Measurements from ENCODE around the gene DOCK4.

DOCK4 gene

DNA sequence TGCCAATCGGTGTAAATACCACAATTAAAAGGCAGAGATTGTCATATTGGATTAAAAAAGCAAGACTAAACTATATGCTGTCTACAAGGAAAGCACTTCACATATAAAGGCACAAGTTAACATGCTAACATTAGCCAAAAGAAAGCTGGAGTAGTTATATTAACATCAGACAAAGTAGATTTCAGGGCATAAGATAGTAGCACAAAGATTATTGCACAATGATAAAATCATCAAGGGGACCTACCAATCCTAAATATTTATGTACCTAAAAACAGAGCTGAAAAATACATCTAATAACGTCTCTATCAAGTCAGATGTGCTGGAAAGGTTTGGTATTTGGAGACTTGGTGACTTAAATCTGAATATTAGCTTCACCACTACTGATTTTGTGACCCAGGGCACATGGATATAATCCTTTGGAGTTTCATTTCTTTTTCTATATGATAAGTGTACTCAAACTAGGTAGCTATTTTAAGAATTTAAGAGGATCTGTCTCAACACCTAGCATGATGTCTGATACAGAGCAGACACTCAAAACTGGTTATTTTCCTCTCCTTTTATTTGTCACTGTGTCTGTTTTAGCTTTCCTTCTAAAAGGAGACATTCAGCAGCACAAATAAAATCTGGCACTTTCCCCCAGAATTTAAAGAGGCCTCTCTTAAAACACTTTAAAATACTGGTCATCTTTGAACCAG, 156.5 kb downstream of the DOCK4 start:
- no peaks in the 10 kb centered on the region for H3K36me3 ChIP-seq (ENCODE audit: low read depth)
- H3K4me3 ChIP-seq (ENCODE audit: severe bottlenecking), result no peak overlapping the region
- DNase-seq (ENCODE audit: low spot score), result no peak
- peaks cover 2% of the 10 kb centered on the region for H3K9me3 ChIP-seq (ENCODE audit: severe bottlenecking)
- H3K4me1 ChIP-seq (ENCODE audit: insufficient read depth, poor library complexity, severe bottlenecking), result peaks cover 4% of the 10 kb centered on the region
- TF ChIP-seq, protein P1, sequence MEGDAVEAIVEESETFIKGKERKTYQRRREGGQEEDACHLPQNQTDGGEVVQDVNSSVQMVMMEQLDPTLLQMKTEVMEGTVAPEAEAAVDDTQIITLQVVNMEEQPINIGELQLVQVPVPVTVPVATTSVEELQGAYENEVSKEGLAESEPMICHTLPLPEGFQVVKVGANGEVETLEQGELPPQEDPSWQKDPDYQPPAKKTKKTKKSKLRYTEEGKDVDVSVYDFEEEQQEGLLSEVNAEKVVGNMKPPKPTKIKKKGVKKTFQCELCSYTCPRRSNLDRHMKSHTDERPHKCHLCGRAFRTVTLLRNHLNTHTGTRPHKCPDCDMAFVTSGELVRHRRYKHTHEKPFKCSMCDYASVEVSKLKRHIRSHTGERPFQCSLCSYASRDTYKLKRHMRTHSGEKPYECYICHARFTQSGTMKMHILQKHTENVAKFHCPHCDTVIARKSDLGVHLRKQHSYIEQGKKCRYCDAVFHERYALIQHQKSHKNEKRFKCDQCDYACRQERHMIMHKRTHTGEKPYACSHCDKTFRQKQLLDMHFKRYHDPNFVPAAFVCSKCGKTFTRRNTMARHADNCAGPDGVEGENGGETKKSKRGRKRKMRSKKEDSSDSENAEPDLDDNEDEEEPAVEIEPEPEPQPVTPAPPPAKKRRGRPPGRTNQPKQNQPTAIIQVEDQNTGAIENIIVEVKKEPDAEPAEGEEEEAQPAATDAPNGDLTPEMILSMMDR (IDR thresholded peaks at IDR 0.05; ENCODE audit: poor library complexity, severe bottlenecking), result no peak
- no peaks in the 10 kb centered on the region for H3K27me3 ChIP-seq (ENCODE audit: insufficient read depth, poor library complexity, severe bottlenecking)
- no peak overlapping the region for H3K27ac ChIP-seq (ENCODE audit: poor library complexity, severe bottlenecking)
- no peak for ATAC-seq (ENCODE audit: low read depth)

DNA sequence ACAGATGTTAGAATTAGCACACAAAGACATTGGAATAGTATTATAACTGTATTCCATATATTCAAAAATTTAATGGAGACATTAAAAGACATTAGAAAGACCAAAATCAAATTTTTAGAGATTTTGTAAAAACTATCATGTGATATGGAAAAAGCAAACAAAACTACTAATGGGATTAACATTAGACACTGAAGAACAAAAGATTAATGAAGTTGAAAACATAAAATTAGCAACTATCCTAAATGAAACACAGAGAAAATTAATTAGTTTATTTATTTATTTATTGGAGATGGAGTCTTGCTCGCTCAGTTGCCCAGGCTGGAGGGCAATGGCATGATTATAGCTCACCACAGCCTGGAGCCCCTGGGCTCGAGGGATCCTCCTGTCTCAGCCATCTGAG, 158.8 kb downstream of the DOCK4 start:
- Histone ChIP-seq H3K27ac (ENCODE audit: poor library complexity, severe bottlenecking) (no peak overlapping the region), H3K4me3 (ENCODE audit: severe bottlenecking) (no peak overlapping the region), H3K9me3 (ENCODE audit: severe bottlenecking) (peaks cover 2% of the 10 kb centered on the region), H3K36me3 (ENCODE audit: low read depth) (no peaks in the 10 kb centered on the region), H3K27me3 (ENCODE audit: insufficient read depth, poor library complexity, severe bottlenecking) (no peaks in the 10 kb centered on the region), H3K4me1 (ENCODE audit: insufficient read depth, poor library complexity, severe bottlenecking) (peaks cover 4% of the 10 kb centered on the region)
- TF ChIP-seq, protein P1 (IDR thresholded peaks at IDR 0.05; ENCODE audit: poor library complexity, severe bottlenecking), result no peak
- ATAC-seq (ENCODE audit: low read depth) (no peak), DNase-seq (ENCODE audit: low spot score) (no peak)

DNA sequence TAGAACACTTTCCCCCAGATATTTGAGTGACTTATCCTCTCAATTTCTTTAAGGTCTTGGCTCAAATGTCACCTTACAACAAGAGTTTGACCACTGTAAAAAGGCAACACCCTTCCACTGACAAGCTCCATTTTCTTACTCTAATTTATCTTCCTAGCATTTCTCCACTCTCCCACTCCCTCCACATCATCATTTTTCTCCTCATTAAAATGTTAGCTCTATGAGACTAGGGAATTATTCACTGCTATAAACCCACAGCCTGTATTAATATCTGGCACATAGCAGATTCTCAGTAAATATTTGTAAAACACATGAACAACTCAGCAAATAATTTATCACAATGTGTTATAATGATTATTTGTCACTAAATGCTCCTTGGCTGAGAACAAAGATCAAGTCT, 161.0 kb downstream of the DOCK4 start:
- H3K27me3 ChIP-seq (ENCODE audit: insufficient read depth, poor library complexity, severe bottlenecking), result no peaks in the 10 kb centered on the region
- H3K4me1 ChIP-seq (ENCODE audit: insufficient read depth, poor library complexity, severe bottlenecking), result peaks cover 3% of the 10 kb centered on the region
- H3K9me3 ChIP-seq (ENCODE audit: severe bottlenecking), result peaks cover 2% of the 10 kb centered on the region
- DNase-seq (ENCODE audit: low spot score) (no peak), ATAC-seq (ENCODE audit: low read depth) (no peak)
- no peaks in the 10 kb centered on the region for H3K36me3 ChIP-seq (ENCODE audit: low read depth)
- H3K27ac ChIP-seq (ENCODE audit: poor library complexity, severe bottlenecking), result no peak overlapping the region
- H3K4me3 ChIP-seq (ENCODE audit: severe bottlenecking), result no peak overlapping the region
- TF ChIP-seq, protein P1 (IDR thresholded peaks at IDR 0.05; ENCODE audit: poor library complexity, severe bottlenecking), result no peak

DNA sequence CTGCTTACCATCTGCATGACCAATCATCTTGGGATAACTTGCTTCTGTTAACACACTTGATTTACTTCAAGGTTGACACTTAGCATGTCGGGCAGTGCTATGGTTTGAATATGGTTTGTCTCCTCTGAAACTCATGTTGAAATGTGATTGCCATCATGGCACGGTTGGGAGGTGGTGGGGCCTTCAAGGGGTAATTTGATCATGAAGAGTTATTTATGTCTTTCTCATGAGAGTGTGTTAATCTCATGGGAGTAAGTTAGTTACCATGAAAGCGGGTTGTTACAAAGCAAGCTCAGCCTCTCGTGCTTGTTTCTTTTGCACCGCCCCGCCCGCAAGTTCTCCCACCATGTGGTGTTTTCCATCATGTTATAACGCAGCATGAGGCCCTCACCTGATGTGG, 163.6 kb downstream of the DOCK4 start:
- Histone ChIP-seq H3K4me1 (ENCODE audit: insufficient read depth, poor library complexity, severe bottlenecking) (no peaks in the 10 kb centered on the region), H3K27ac (ENCODE audit: poor library complexity, severe bottlenecking) (no peak overlapping the region), H3K4me3 (ENCODE audit: severe bottlenecking) (no peak overlapping the region), H3K9me3 (ENCODE audit: severe bottlenecking) (no peaks in the 10 kb centered on the region), H3K36me3 (ENCODE audit: low read depth) (no peaks in the 10 kb centered on the region), H3K27me3 (ENCODE audit: insufficient read depth, poor library complexity, severe bottlenecking) (no peaks in the 10 kb centered on the region)
- ATAC-seq (ENCODE audit: low read depth) (no peak), DNase-seq (ENCODE audit: low spot score) (no peak)
- TF ChIP-seq, protein P1 (IDR thresholded peaks at IDR 0.05; ENCODE audit: poor library complexity, severe bottlenecking), result no peak

DNA sequence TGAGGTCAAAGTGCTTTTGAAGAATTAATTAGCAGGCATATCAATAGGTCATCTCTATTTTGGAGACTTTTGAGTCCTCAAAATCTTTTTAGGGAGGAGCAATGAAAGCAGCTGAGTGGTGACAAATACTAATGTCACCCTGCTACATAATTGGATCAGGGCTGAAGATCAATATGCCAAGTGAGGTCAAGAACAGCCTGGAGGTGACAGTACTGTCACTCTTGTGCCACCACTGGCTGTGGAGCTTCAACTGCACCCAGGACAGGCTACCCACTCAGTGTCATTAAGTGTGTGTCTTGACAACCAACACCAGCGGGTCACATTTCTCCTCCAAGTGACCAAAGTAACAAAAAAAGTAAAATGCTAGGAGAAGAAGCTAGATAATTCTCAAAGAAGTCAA, 167.8 kb downstream of the DOCK4 start:
- H3K27ac ChIP-seq (ENCODE audit: poor library complexity, severe bottlenecking), result no peak overlapping the region
- DNase-seq (ENCODE audit: low spot score), result no peak
- TF ChIP-seq, protein P1 (IDR thresholded peaks at IDR 0.05; ENCODE audit: poor library complexity, severe bottlenecking), result no peak
- no peaks in the 10 kb centered on the region for H3K36me3 ChIP-seq (ENCODE audit: low read depth)
- H3K9me3 ChIP-seq (ENCODE audit: severe bottlenecking), result no peaks in the 10 kb centered on the region
- H3K4me1 ChIP-seq (ENCODE audit: insufficient read depth, poor library complexity, severe bottlenecking), result no peaks in the 10 kb centered on the region
- no peak overlapping the region for H3K4me3 ChIP-seq (ENCODE audit: severe bottlenecking)
- H3K27me3 ChIP-seq (ENCODE audit: insufficient read depth, poor library complexity, severe bottlenecking), result no peaks in the 10 kb centered on the region
- ATAC-seq (ENCODE audit: low read depth), result no peak

All from RWPE2 (cell line).